ENCODE data around the gene ACTN2.
A peak's percentile ranks its signal among the peaks of the same experiment; 100 is the strongest.
"Not testable (repeated sequence)": the region's sequence is repeated elsewhere in the genome, so short reads cannot be mapped to it uniquely, and the experiment has no call there.

ACTN2 gene

GRCh38 chr1:236685917-236686814 is at the start of gene ACTN2:
Gene ACTN2, plus strand, starts transcription at chr1:236686499. Its CDS starts 175 bp downstream, at chr1:236686674.
- peak; percentile 23 for DNase-seq

- DNase-seq: no peak
Measured at GRCh38 chr1:236638945-236639344, 47.4 kb upstream of the ACTN2 start.

GRCh38 chr1:236639686-236640085 is 46.6 kb upstream of the ACTN2 start:
- no peak for DNase-seq

GRCh38 chr1:236642763-236643162 is 43.5 kb upstream of the ACTN2 start:
- no peak for DNase-seq

- DNase-seq: no peak
Measured at GRCh38 chr1:236645016-236645680, 41.2 kb upstream of the ACTN2 start.

- no peak for DNase-seq
Measured at GRCh38 chr1:236654511-236654910, 31.8 kb upstream of the ACTN2 start.

- DNase-seq: peak; percentile 42
Measured at GRCh38 chr1:236654957-236655356, 31.3 kb upstream of the ACTN2 start.

GRCh38 chr1:236657398-236657797 is 28.9 kb upstream of the ACTN2 start:
- no peak for DNase-seq

- no peak for DNase-seq
Measured at GRCh38 chr1:236659792-236660587, 26.3 kb upstream of the ACTN2 start.

GRCh38 chr1:236663934-236664333 is 22.4 kb upstream of the ACTN2 start:
- DNase-seq: peak; percentile 83

- DNase-seq: not testable (repeated sequence)
Measured at GRCh38 chr1:236668909-236669308, 17.4 kb upstream of the ACTN2 start.

GRCh38 chr1:236670060-236670459 is 16.2 kb upstream of the ACTN2 start:
- DNase-seq: no peak

- DNase-seq: peak; percentile 37
Measured at GRCh38 chr1:236673289-236673919, 12.9 kb upstream of the ACTN2 start.

GRCh38 chr1:236677641-236678235 is 8.6 kb upstream of the ACTN2 start:
- DNase-seq: peak; percentile 13

- DNase-seq: no peak
Measured at GRCh38 chr1:236681219-236681618, 5.1 kb upstream of the ACTN2 start.

GRCh38 chr1:236685205-236685916 is 938 bp upstream of the ACTN2 start:
- no peak for DNase-seq

- no peak for DNase-seq
Measured at GRCh38 chr1:236686815-236687160, 489 bp downstream of the ACTN2 start.

- no peak for DNase-seq
Measured at GRCh38 chr1:236687273-236687672, 974 bp downstream of the ACTN2 start.

- DNase-seq: no peak
Measured at GRCh38 chr1:236688705-236689104, 2.4 kb downstream of the ACTN2 start.

GRCh38 chr1:236689713-236690569 is 3.6 kb downstream of the ACTN2 start:
- no peak for DNase-seq

- DNase-seq: no peak
Measured at GRCh38 chr1:236691348-236691747, 5.0 kb downstream of the ACTN2 start.
